ENCODE data around the gene C3orf20. TPM values are rescaled to one million over a fixed set of nuclear protein-coding genes. Genes with fewer than 3 reads are reported as not detected.

C3orf20 gene
- total RNA-seq, 1 experiment from 2014 or later = not detected

GRCh38 chr3:14658978-14659377 is 16.0 kb upstream of the C3orf20 start:
- DNase-seq (ENCODE audit: unreplicated experiment) = no peak
- Mint-ChIP-seq H3K27ac (ENCODE audit: low read depth, unreplicated experiment) (no peak overlapping the region), H3K9me3 (ENCODE audit: unreplicated experiment) (no peaks in the 10 kb centered on the region), H3K27me3 (ENCODE audit: insufficient read depth, unreplicated experiment) (no peaks in the 10 kb centered on the region), H3K4me3 (ENCODE audit: unreplicated experiment) (no peak overlapping the region), H3K36me3 (ENCODE audit: insufficient read depth, unreplicated experiment) (peaks cover 99% of the 10 kb centered on the region), H3K4me1 (ENCODE audit: insufficient read depth, unreplicated experiment) (peaks cover 7% of the 10 kb centered on the region)
- ChIA-PET POLR2A (no interaction called here), CTCF (no interaction called here)
- BruUV-seq (replicated peaks) = no TSS peak
- intact Hi-C loops (cut with micrococcal nuclease) = no loop called here
- TF ChIP-seq CTCF (IDR thresholded peaks at IDR 0.05; ENCODE audit: unreplicated experiment) = no peak

- ChIA-PET CTCF (interaction anchor here (0.7 kb wide), 1 partner anchor 260 kb away, joined by 4 read pairs; no protein-coding TSS in a partner anchor), POLR2A (interaction anchor here (0.8 to 2.0 kb wide), 2 partner anchors 8 to 11 kb away, joined by 3 to 6 read pairs; no protein-coding TSS in a partner anchor)
- DNase-seq (ENCODE audit: unreplicated experiment) = no peak
- Mint-ChIP-seq H3K27ac (ENCODE audit: low read depth, unreplicated experiment) (no peak overlapping the region), H3K27me3 (ENCODE audit: insufficient read depth, unreplicated experiment) (no peaks in the 10 kb centered on the region), H3K36me3 (ENCODE audit: insufficient read depth, unreplicated experiment) (peaks cover 97% of the 10 kb centered on the region), H3K4me3 (ENCODE audit: unreplicated experiment) (no peak overlapping the region), H3K9me3 (ENCODE audit: unreplicated experiment) (no peaks in the 10 kb centered on the region), H3K4me1 (ENCODE audit: insufficient read depth, unreplicated experiment) (peaks cover 7% of the 10 kb centered on the region)
- intact Hi-C loops (cut with micrococcal nuclease) = no loop called here
- BruUV-seq (replicated peaks) = no TSS peak
- TF ChIP-seq CTCF (IDR thresholded peaks at IDR 0.05; ENCODE audit: unreplicated experiment) = no peak
Measured at GRCh38 chr3:14660942-14661341, 14.0 kb upstream of the C3orf20 start.

GRCh38 chr3:14663396-14664135 is 11.4 kb upstream of the C3orf20 start:
- Mint-ChIP-seq H3K27ac (ENCODE audit: low read depth, unreplicated experiment) (no peak overlapping the region), H3K4me1 (ENCODE audit: insufficient read depth, unreplicated experiment) (no peaks in the 10 kb centered on the region), H3K4me3 (ENCODE audit: unreplicated experiment) (no peak overlapping the region), H3K27me3 (ENCODE audit: insufficient read depth, unreplicated experiment) (no peaks in the 10 kb centered on the region), H3K9me3 (ENCODE audit: unreplicated experiment) (no peaks in the 10 kb centered on the region), H3K36me3 (ENCODE audit: insufficient read depth, unreplicated experiment) (peaks cover 94% of the 10 kb centered on the region)
- no peak for DNase-seq (ENCODE audit: unreplicated experiment)
- POLR2A ChIA-PET = interaction anchor here (1.2 kb wide), 1 partner anchor 11 kb away, joined by 3 read pairs; no protein-coding TSS in a partner anchor
- no TSS peak for BruUV-seq (replicated peaks)
- CTCF ChIA-PET = interaction anchor here (1.0 to 1.6 kb wide), 2 partner anchors 257 kb away, joined by 4 to 5 read pairs; no protein-coding TSS in a partner anchor
- TF ChIP-seq CTCF (IDR thresholded peaks at IDR 0.05; ENCODE audit: unreplicated experiment) = no peak
- intact Hi-C loops (cut with micrococcal nuclease) = no loop called here

- Mint-ChIP-seq H3K27me3 (ENCODE audit: insufficient read depth, unreplicated experiment) (no peaks in the 10 kb centered on the region), H3K27ac (ENCODE audit: low read depth, unreplicated experiment) (no peak overlapping the region), H3K9me3 (ENCODE audit: unreplicated experiment) (no peaks in the 10 kb centered on the region), H3K4me3 (ENCODE audit: unreplicated experiment) (no peak overlapping the region), H3K4me1 (ENCODE audit: insufficient read depth, unreplicated experiment) (no peaks in the 10 kb centered on the region), H3K36me3 (ENCODE audit: insufficient read depth, unreplicated experiment) (peaks cover 91% of the 10 kb centered on the region)
- no TSS peak for BruUV-seq (replicated peaks)
- CTCF ChIA-PET = interaction anchor here (1.0 kb wide), 1 partner anchor 257 kb away, joined by 4 read pairs; no protein-coding TSS in a partner anchor
- no peak for TF ChIP-seq CTCF (IDR thresholded peaks at IDR 0.05; ENCODE audit: unreplicated experiment)
- intact Hi-C loops (cut with micrococcal nuclease) = no loop called here
- no peak for DNase-seq (ENCODE audit: unreplicated experiment)
- POLR2A ChIA-PET = interaction anchor here (1.2 kb wide), 1 partner anchor 12 kb away, joined by 3 read pairs; no protein-coding TSS in a partner anchor
Measured at GRCh38 chr3:14664170-14664569, 10.8 kb upstream of the C3orf20 start.

Data from MCF 10A (cell line).